GM19452 (cell line): ENCODE results near the gene SLC12A4.
"Not testable (repeated sequence)": the region's sequence is repeated elsewhere in the genome, so short reads cannot be mapped to it uniquely, and the experiment has no call there.

Experiments
- ATAC-seq: cut with Tn5 transposase; IDR thresholded peaks from one replicate; pipeline ENCODE4 v1.9.1; 2021; ENCODE audit not compliant: unreplicated experiment

The SLC12A4 gene

GRCh38 chr16:67942510-67943255, 25.8 kb downstream of the SLC12A4 start:
- ATAC-seq, result no peak

GRCh38 chr16:67942200-67942509, 26.3 kb downstream of the SLC12A4 start:
- peak; percentile 72 for ATAC-seq

GRCh38 chr16:67941469-67942199, 26.8 kb downstream of the SLC12A4 start:
- no peak for ATAC-seq

GRCh38 chr16:67940446-67941089, 27.9 kb downstream of the SLC12A4 start:
- no peak for ATAC-seq

GRCh38 chr16:67939507-67940445, 28.7 kb downstream of the SLC12A4 start:
- ATAC-seq, result no peak

- ATAC-seq, result not testable (repeated sequence)
Measured at GRCh38 chr16:67937713-67938112, 30.7 kb downstream of the SLC12A4 start.

- ATAC-seq, result peak; percentile 56
Measured at GRCh38 chr16:67936880-67937605, 31.4 kb downstream of the SLC12A4 start.

- no peak for ATAC-seq
Measured at GRCh38 chr16:67936124-67936879, 32.1 kb downstream of the SLC12A4 start, which contains the start of gene PSMB10. Gene PSMB10, minus strand, starts transcription at chr16:67936850. Its CDS starts 101 bp downstream, at chr16:67936749.

GRCh38 chr16:67935402-67936123, 32.9 kb downstream of the SLC12A4 start:
- peak; percentile 88 for ATAC-seq

GRCh38 chr16:67935101-67935401, 33.4 kb downstream of the SLC12A4 start:
- no peak for ATAC-seq

- ATAC-seq, result no peak
Measured at GRCh38 chr16:67934306-67935100, 33.9 kb downstream of the SLC12A4 start.

- ATAC-seq, result no peak
Measured at GRCh38 chr16:67933805-67934204, 34.6 kb downstream of the SLC12A4 start.

- no peak for ATAC-seq
Measured at GRCh38 chr16:67932462-67932840, 36.0 kb downstream of the SLC12A4 start.

GRCh38 chr16:67931712-67932461, 36.5 kb downstream of the SLC12A4 start, which contains the start of gene CTRL:
Gene CTRL, minus strand, starts transcription at chr16:67931862. Its CDS starts 10 bp downstream, at chr16:67931852.
- no peak for ATAC-seq

GRCh38 chr16:67930678-67931211, 37.7 kb downstream of the SLC12A4 start:
- ATAC-seq, result no peak

- no peak for ATAC-seq
Measured at GRCh38 chr16:67930191-67930590, 38.2 kb downstream of the SLC12A4 start.
